ENCODE data around the gene PDE4D. TPM values are rescaled to one million over a fixed set of nuclear protein-coding genes. Genes with fewer than 3 reads are reported as not detected.

Gene PDE4D
- polyA plus RNA-seq, 10 donors: 28.0 to 57.2 (median 38.6) TPM

GRCh38 chr5:59842999-59843398 lies 50.5 kb downstream of the PDE4D start:
- DNase-seq: no peak

GRCh38 chr5:59840200-59840601 lies 53.3 kb downstream of the PDE4D start:
- DNase-seq: peak in 1 of 3 donors; percentile 29

- no peak for DNase-seq
Observed at GRCh38 chr5:59838989-59839388, 54.5 kb downstream of the PDE4D start.

GRCh38 chr5:59838067-59838466 lies 55.5 kb downstream of the PDE4D start:
- DNase-seq: no peak

DNA sequence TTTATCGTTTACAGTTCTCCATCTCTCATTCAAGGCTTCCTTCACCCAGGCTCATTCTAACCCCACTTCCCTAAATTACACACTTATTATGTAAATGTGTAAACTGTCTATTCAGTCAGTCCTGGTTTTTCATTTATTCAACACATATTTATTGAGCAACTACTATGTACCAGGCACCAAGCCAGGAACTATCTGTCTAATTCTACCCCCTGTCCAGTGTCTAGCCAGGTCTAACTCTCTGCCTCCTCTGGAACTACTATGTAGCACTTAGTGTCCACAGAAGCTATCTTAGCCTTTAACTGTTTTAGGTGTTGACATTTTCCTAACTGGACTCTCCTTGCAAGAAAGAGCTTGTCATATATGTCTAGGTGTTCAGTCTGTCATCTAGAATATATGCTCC lies 56.5 kb downstream of the PDE4D start:
- DNase-seq: no peak

GRCh38 chr5:59835800-59836199 lies 57.7 kb downstream of the PDE4D start:
- DNase-seq: no peak

- no peak for DNase-seq
Observed at GRCh38 chr5:59833448-59833847, 60.1 kb downstream of the PDE4D start.

DNA sequence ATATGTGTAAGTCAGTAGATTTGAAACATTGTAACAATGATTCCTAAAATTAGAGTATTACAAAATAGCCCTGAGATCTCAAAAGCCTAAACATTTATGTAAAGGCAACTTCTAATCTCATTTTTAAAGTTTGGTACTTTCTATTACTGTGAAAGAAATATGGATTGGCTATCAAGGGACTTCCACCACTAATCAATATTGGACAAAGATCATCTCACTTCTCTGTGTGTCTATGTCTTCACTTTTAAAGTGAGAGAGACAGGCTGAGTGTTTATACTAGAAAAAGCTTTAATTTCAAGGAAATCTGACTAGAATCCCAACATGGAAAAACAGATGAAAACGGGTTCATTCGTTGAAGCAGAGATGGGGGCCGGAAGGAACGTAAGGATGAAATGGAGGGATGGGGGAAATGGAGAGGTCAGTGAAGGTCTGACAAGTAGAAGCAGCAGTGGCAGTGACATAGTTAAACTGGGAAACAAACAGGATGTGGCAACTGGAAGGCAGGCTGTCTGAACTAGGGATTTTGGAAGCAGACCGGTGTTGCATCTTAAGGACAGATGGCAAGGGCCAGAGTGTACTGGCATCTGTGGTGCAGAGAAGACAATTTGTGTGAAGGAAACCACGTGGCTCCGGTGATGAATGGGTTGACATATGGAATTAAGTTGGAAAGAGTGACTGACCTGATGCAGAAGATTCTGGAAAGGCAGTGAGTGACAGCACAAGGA lies 60.8 kb downstream of the PDE4D start:
- DNase-seq: no peak

- no peak for DNase-seq
Observed at GRCh38 chr5:59831326-59832010, 62.1 kb downstream of the PDE4D start.

GRCh38 chr5:59830536-59831200 lies 62.9 kb downstream of the PDE4D start:
- no peak for DNase-seq

DNA sequence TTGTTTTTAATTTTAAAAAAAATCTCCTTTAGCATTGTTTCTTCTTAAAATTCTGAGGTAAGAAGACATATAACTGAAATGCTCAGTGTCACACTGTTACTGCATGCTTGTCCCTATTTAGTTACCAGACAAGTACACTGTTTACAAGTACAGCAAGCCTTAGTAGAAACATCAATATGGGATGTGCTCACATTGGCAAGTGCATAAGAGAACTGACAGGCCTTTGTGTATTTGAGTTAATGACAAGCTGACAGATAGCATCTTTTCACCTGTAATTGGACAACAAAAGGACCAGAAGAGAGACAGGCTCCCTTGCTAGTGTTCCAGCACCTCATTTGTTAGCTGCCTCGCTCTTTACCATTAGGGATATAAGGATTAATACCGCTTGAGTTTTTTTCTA lies 63.6 kb downstream of the PDE4D start:
- no peak for DNase-seq

- peak; percentile 49 to 68 (median 52) for DNase-seq
Observed at GRCh38 chr5:59829386-59829785, 64.1 kb downstream of the PDE4D start.

GRCh38 chr5:59828623-59829022 lies 64.9 kb downstream of the PDE4D start:
- DNase-seq: peak in 1 of 3 donors; percentile 30

GRCh38 chr5:59826996-59827395 lies 66.5 kb downstream of the PDE4D start:
- DNase-seq: no peak

DNA sequence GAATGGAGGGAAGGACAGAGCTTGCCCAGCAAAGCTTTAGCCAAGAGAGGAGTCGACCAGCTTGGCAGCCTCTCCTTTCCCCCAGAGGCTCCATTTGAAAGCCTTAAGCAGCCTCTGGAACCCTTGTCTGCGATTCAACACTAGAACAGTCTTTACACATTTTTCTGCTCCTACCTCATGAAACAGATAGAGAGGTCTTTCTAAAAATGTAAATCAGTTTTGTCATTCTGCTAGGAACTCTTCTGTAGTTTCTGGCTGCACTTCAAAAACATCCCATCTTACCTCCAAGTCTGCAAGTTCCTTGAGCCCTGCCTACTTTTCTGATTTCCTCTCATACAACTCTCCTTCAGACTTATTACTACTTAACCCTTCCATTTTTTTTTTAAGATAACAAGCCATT lies 70.1 kb downstream of the PDE4D start:
- peak in 1 of 3 donors; percentile 14 for DNase-seq

DNA sequence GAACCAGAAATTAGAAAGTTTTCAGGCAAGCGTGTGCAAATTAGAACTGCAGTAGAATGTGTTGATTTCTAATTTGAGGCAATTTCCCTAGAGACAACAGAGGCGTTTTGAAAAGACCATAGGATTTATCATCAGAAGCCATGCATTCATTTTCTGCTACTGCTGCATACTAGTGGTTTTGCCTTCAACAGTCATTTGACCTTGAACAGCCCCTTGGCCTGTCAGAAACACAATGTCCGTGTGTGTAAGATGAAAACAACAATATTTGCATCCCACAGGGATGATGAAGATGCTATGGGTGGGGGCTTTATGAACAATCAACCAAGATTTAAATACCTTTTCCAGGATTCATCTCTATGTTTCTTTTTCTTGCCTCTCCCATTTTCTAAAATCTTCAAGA lies 73.7 kb downstream of the PDE4D start:
- no peak for DNase-seq

DNA sequence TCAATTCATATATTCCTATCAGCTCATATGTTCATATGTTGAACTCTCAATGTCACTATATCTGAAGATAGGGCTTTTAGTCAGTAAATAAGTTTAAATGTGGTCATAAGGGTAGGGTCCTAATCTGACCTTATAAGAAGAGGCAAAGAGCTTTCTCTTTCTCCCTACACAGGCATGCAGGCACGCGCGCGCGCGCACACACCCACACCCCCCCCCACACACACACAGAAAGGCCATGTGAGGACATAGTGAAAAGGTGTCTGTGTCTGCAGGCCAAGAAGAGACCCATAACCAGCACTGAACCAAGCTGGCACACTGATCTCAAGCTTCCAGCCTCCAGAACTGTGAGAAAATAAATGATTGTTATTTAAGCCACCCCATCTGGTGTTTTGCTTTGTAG lies 76.0 kb downstream of the PDE4D start:
- DNase-seq: no peak

DNA sequence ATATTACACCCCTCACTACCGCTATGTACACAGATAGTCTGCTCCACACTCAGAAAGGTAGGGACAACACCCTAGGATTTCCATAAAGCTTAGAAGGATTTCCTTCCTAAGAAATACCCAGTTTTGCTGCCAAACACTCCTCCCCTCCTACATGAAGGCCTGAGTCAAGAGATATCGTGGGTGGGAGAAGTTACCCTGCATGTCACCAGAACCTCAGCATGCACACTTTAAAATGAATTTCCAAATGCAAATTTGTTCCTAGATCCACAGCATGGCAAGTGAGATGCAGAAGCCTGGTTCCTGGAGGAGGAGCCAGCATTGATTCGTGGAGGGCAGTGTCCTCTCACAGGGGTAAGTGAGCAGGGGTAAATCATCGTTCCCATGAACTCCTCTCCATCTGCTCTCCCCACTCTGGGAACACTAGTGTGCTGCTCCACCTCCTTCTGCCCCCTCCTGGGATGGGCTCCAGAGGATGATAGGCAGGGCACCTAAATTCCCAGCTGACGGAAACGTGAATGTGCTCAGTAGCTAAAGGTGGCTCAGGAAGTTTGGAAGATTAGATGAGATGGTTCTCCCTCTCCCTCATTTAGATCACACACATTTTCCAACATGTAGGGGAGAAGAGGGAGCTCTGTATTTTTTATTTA lies 76.7 kb downstream of the PDE4D start:
- DNase-seq: no peak

GRCh38 chr5:59814537-59814872 lies 79.0 kb downstream of the PDE4D start:
- DNase-seq: no peak

DNA sequence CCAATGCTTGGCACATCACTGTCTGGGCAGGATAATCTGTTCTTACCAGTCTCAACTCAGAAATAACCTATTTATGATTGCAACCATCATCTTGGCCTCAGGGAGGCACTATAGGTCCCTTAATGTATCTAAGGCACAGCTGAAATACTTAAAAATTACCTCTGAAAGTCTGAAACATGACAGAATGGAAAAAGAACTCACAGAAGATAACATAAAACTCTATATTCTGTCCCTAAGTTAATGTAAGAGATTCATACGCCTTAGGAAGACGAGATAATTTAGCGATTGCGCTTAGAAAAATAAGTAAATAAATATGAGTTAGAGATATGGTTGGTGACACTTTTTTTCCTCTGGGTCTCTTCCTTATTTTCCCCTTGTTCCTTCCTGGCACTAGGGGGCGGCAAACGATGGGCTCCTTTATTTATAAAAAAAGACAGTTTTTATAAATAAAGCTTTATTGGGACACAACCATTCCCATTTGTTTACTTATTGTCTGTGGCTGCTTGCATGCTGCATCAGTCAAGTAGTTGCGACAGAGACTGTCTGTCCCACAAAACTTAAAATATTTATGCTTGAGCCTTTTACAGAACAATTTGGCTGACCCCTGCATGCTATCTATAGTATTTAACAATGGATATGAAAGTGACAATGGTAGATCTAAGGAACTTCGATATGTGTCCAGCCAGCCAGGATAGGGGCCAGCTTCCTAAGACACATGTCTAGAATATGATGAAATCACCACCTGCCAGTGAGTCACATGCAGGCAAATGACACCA lies 79.6 kb downstream of the PDE4D start:
- peak; percentile 45 to 82 (median 67) for DNase-seq

DNA sequence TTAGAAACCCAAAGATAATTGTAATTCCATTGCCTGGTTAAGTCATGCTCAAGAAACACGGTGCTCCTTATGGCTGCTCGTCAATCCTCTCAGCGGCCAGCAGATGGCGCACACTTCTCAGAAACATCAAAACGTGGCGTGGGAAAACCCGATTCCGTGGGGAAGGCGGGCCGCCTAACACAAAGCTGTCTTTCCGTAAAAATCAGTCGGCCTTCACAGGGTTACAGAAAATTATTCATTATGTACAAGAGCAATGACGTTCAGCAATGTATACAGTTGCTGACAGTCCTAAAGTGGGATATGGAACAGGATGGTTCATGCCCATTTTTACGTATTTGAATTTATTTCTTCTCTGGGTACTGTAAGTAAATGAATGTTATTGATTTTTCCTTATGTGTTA lies 83.5 kb downstream of the PDE4D start:
- DNase-seq: peak; percentile 48 to 87 (median 79)

GRCh38 chr5:59807806-59808205 lies 85.7 kb downstream of the PDE4D start:
- DNase-seq: no peak

All from muscle of back (tissue), 11 donors.